Hepatocyte (in vitro differentiated cells): Measurements from ENCODE around the gene NSMCE1. TPM values are rescaled to one million over a fixed set of nuclear protein-coding genes. Genes with fewer than 3 reads are reported as not detected.

ENCODE experiments used
- DNase-seq: peaks from one replicate; pipeline ENCODE4 v3.0.0-alpha.2; 2016; ENCODE audit warnings: low spot score
- H2AFZ ChIP-seq: fragments of 200-600 bp; sonication (generic); 2 replicates; pipeline ENCODE4 v1.6.0; 2016; ENCODE audit warnings: antibody characterized with exemption, mild to moderate bottlenecking
- H3K27ac ChIP-seq: fragments of 200-600 bp; sonication (generic); 2 replicates; pipeline ENCODE4 v1.5.1; 2016; ENCODE audit warnings: mild to moderate bottlenecking
- H3K27me3 ChIP-seq: fragments of 200-600 bp; sonication (generic); 2 replicates; pipeline ENCODE4 v1.6.1; 2016
- H3K36me3 ChIP-seq: fragments of 200-600 bp; sonication (generic); replicated peaks from 2 replicates; pipeline ENCODE4 v1.5.1; 2016; ENCODE audit warnings: low read depth; ENCODE audit not compliant: insufficient read depth
- H3K4me1 ChIP-seq: fragments of 200-600 bp; sonication (generic); 2 replicates; pipeline ENCODE4 v1.5.1; 2016; ENCODE audit warnings: mild to moderate bottlenecking, moderate library complexity; ENCODE audit not compliant: insufficient read depth
- H3K4me2 ChIP-seq: fragments of 200-600 bp; sonication (generic); 2 replicates; pipeline ENCODE4 v1.6.0; 2016
- H3K4me3 ChIP-seq: fragments of 200-600 bp; sonication (generic); 2 replicates; pipeline ENCODE4 v1.5.1; 2016; ENCODE audit warnings: mild to moderate bottlenecking
- H3K79me2 ChIP-seq: fragments of 200-600 bp; sonication (generic); 2 replicates; pipeline ENCODE4 v1.6.0; 2017; ENCODE audit warnings: mild to moderate bottlenecking
- H3K9me2 ChIP-seq: fragments of 200-600 bp; sonication (generic); replicated peaks from 2 replicates; pipeline ENCODE4 v1.6.0; 2017; ENCODE audit warnings: mild to moderate bottlenecking; ENCODE audit not compliant: insufficient read depth
- H3K9me3 ChIP-seq: fragments of 200-600 bp; sonication (generic); 2 replicates; pipeline ENCODE4 v1.5.1; 2016; ENCODE audit warnings: low read depth, mild to moderate bottlenecking
- H4K20me1 ChIP-seq: fragments of 200-600 bp; sonication (generic); 2 replicates; pipeline ENCODE4 v1.6.0; 2016; ENCODE audit warnings: mild to moderate bottlenecking; ENCODE audit not compliant: insufficient read depth, poor library complexity, severe bottlenecking
- CTCF ChIP-seq: fragments of 200-600 bp; sonication (generic); IDR thresholded peaks from 2 replicates; pipeline ENCODE4 v1.5.1; 2016; ENCODE audit warnings: antibody characterized with exemption, mild to moderate bottlenecking; ENCODE audit not compliant: poor library complexity
- EZH2 ChIP-seq: fragments of 200-600 bp; sonication (generic); IDR thresholded peaks from 2 replicates; pipeline ENCODE4 v1.6.1; 2016; ENCODE audit warnings: antibody characterized with exemption, mild to moderate bottlenecking, borderline replicate concordance
- EZH2phosphoT487 ChIP-seq: fragments of 200-600 bp; sonication (generic); IDR thresholded peaks from one replicate; pipeline ENCODE4 v1.6.1; 2018; ENCODE audit warnings: antibody characterized with exemption, mild to moderate bottlenecking, low read depth, moderate library complexity; ENCODE audit not compliant: unreplicated experiment, severe bottlenecking
- WGBS: methylation state at CpG from one replicate; pipeline ENCODE4 v1.1.6; 2016; ENCODE audit warnings: low lambda C conversion rate; ENCODE audit errors: missing lambda C conversion rate; 5-methylcytosine and 5-hydroxymethylcytosine counted together
- polyA plus RNA-seq: library from polyadenylated mRNA; unstranded; fragments of >200 nt; fragmentation: Nextera tagmentation; extraction: Ambion mirVana; gene quantifications from 2 replicates; pipeline ENCODE4 v1.2.1, GENCODE V29; 2016
- total RNA-seq: library from RNA; depleted of rRNA; stranded (reverse); fragments of >200 nt; gene quantifications from 2 replicates; pipeline ENCODE4 v1.2.3, GENCODE V29; 2014

Gene NSMCE1
- total and polyA plus RNA-seq, 2 experiments from 2014 or later: 35.0 to 58.2 TPM

- DNase-seq: no peak
- H3K4me3 ChIP-seq: no peak overlapping the region
Measured at GRCh38 chr16:27199736-27200135, 68.8 kb downstream of the NSMCE1 start.

GRCh38 chr16:27199235-27199586 lies 69.4 kb downstream of the NSMCE1 start:
- Histone ChIP-seq H3K9me2 (no peaks in the 10 kb centered on the region), H3K79me2 (no peaks in the 10 kb centered on the region), H3K27me3 (no peaks in the 10 kb centered on the region), H4K20me1 (no peaks in the 10 kb centered on the region), H3K9me3 (no peaks in the 10 kb centered on the region), H3K4me2 (no peak overlapping the region), H3K36me3 (no peaks in the 10 kb centered on the region), H3K27ac (no peak overlapping the region), H2AFZ (no peak overlapping the region), H3K4me3 (no peak overlapping the region), H3K4me1 (peaks cover under 1% of the 10 kb centered on the region)
- no peak for TF ChIP-seq EZH2
- TF ChIP-seq CTCF: no peak
- no peak for TF ChIP-seq EZH2phosphoT487
- DNase-seq: no peak
- WGBS: 88% methylated on average over 3 of the region's 3 CpGs

More at GRCh38 chr16:27199736-27200135, 68.8 kb downstream of the NSMCE1 start:
- Histone ChIP-seq H3K27ac (no peak overlapping the region), H2AFZ (no peak overlapping the region), H3K79me2 (peaks cover 5% of the 10 kb centered on the region), H4K20me1 (no peaks in the 10 kb centered on the region), H3K27me3 (no peaks in the 10 kb centered on the region), H3K9me3 (no peaks in the 10 kb centered on the region), H3K36me3 (no peaks in the 10 kb centered on the region), H3K4me1 (peaks cover 6% of the 10 kb centered on the region), H3K9me2 (no peaks in the 10 kb centered on the region), H3K4me2 (no peak overlapping the region)
- no peak for TF ChIP-seq EZH2phosphoT487
- no peak for TF ChIP-seq EZH2
- TF ChIP-seq CTCF: no peak
- WGBS: 65% methylated on average over 1 of the region's 1 CpG

DNA sequence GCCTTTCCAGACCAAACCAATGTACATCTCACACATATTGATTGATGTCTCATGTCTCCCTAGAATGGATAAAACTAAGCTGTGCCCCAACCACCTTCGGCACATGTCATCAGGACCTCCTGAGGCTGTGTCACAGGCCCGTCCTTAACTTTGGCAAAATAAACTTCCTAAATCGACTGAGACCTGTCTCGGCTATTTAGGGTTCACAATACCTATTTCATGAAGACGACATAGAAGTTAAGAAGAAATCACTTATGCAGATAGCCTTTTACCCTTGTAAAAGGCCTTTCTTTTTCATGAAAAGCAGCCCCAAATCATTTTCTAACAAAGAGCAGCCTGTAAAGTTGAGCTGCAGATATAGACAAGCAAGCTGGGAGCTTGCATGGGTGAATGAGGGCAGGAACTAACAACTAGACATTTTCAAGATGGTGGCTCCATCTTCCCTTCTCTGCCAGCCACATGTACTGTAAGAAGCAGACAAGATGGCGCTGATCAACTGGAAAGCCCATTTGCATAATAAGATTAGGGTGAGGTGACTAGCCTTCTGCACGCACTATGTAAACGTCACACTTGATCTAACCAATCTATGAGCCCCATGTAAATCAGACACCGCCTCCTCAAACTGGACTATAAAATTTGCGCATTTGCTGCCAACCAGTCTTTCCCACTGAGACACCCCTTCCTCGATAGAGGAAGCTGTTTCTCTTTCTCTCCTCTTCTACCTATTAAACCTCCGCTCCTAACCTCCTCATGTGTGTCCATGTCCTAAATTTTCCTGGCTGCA lies 69.9 kb downstream of the NSMCE1 start:
- Histone ChIP-seq H4K20me1 (no peaks in the 10 kb centered on the region), H3K79me2 (no peaks in the 10 kb centered on the region), H3K9me2 (no peaks in the 10 kb centered on the region), H3K9me3 (no peaks in the 10 kb centered on the region), H2AFZ (no peak overlapping the region), H3K4me1 (no peaks in the 10 kb centered on the region), H3K27me3 (no peaks in the 10 kb centered on the region), H3K4me3 (no peak overlapping the region), H3K27ac (no peak overlapping the region), H3K4me2 (no peak overlapping the region), H3K36me3 (no peaks in the 10 kb centered on the region)
- TF ChIP-seq EZH2 (no peak), CTCF (no peak), EZH2phosphoT487 (no peak)
- WGBS: 94% methylated on average over 12 of the region's 12 CpGs
- DNase-seq: no peak
